PFSK-1 (cell line): ENCODE data around the gene RMDN2.

Experiments used
- FOXP2 ChIP-seq: optimal IDR thresholded peaks from 2 replicates; pipeline ENCODE3; 2011; ENCODE audit warnings: borderline replicate concordance, control low read depth, inconsistent platforms; ENCODE audit not compliant: insufficient read depth; ENCODE audit errors: extremely low read length, extremely low read depth
- POLR2AphosphoS5 ChIP-seq: IDR thresholded peaks from 2 replicates; pipeline ENCODE4 v1.6.1; 2012; ENCODE audit warnings: low read depth, mild to moderate bottlenecking, control low read depth, low read length, moderate library complexity
- REST ChIP-seq, 2 experiments: IDR thresholded peaks; 2 replicates each; pipeline versions ENCODE4 v1.6.1 to v1.8.0; 2011 to 2012; ENCODE audit warnings: low read depth in 2 of 2, low read length in 2 of 2, control low read depth in 1 of 2, inconsistent platforms in 1 of 2, mild to moderate bottlenecking in 1 of 2, moderate library complexity in 1 of 2; ENCODE audit not compliant: insufficient read depth in 1 of 2
- SIN3A ChIP-seq: IDR thresholded peaks from 2 replicates; pipeline ENCODE4 v1.6.1; 2012; ENCODE audit warnings: mild to moderate bottlenecking, low read length, moderate library complexity, borderline replicate concordance; ENCODE audit not compliant: insufficient read depth
- TAF1 ChIP-seq: IDR thresholded peaks from 2 replicates; pipeline ENCODE4 v1.6.1; 2012; ENCODE audit warnings: low read length, control low read depth, borderline replicate concordance; ENCODE audit not compliant: insufficient read depth

The RMDN2 gene

GRCh38 chr2:37984176-37984575 is 59.1 kb downstream of the RMDN2 start:
- TF ChIP-seq TAF1 (no peak), FOXP2 (no peak), POLR2AphosphoS5 (no peak)

GRCh38 chr2:37984589-37984988 is 59.5 kb downstream of the RMDN2 start:
- TF ChIP-seq SIN3A (no peak), FOXP2 (no peak), REST (IDR thresholded peaks at IDR 0.05; ENCODE audit: insufficient read depth in 1 of 2, low read depth in 2 of 2, low read length in 2 of 2) (no peak), TAF1 (no peak), POLR2AphosphoS5 (no peak)

- TF ChIP-seq POLR2AphosphoS5, result no peak
- no peak for TF ChIP-seq TAF1
- no peak for TF ChIP-seq SIN3A
- TF ChIP-seq REST (IDR thresholded peaks at IDR 0.05; ENCODE audit: insufficient read depth in 1 of 2, low read depth in 2 of 2, low read length in 2 of 2), result no peak
- no peak for TF ChIP-seq FOXP2
Observed at GRCh38 chr2:37985333-37985732, 60.2 kb downstream of the RMDN2 start.

GRCh38 chr2:37987098-37987775 is 62.1 kb downstream of the RMDN2 start:
- TF ChIP-seq REST (IDR thresholded peaks at IDR 0.05; ENCODE audit: insufficient read depth in 1 of 2, low read depth in 2 of 2, low read length in 2 of 2), result no peak
- TF ChIP-seq FOXP2, result no peak
- no peak for TF ChIP-seq POLR2AphosphoS5
- no peak for TF ChIP-seq TAF1
- no peak for TF ChIP-seq SIN3A

- TF ChIP-seq REST (IDR thresholded peaks at IDR 0.05; ENCODE audit: insufficient read depth in 1 of 2, low read depth in 2 of 2, low read length in 2 of 2), result no peak
- no peak for TF ChIP-seq SIN3A
- TF ChIP-seq TAF1, result no peak
- no peak for TF ChIP-seq POLR2AphosphoS5
- no peak for TF ChIP-seq FOXP2
Observed at GRCh38 chr2:37992601-37993000, 67.5 kb downstream of the RMDN2 start.
